Suprapubic skin (tissue), 4 donors: ENCODE measurements around the gene SERTAD1.

Experiments used
- POLR2A ChIP-seq, 2 donors: fragments of 450-650 bp; IDR thresholded peaks; one replicate each; pipeline ENCODE4 v1.6.1; 2017; ENCODE audit warnings: antibody characterized with exemption in 2 of 2, mild to moderate bottlenecking in 2 of 2, moderate library complexity in 2 of 2
- POLR2AphosphoS5 ChIP-seq, 3 donors: sonication (generic); formaldehyde crosslinking; IDR thresholded peaks; one replicate each; pipeline ENCODE4 v1.6.1; 2017; ENCODE audit warnings: antibody characterized with exemption in 3 of 3
- TF ChIP-seq, protein P1 (sequence below), 2 donors: fragments of 200-600 bp in 1 of 2; fragments of 450-650 bp in 1 of 2; sonication (generic) in 1 of 2; IDR thresholded peaks; one replicate each; pipeline ENCODE4 v1.5.1; 2016 to 2019; ENCODE audit warnings: antibody characterized with exemption in 2 of 2, mild to moderate bottlenecking in 1 of 2, moderate library complexity in 1 of 2

DNA sequence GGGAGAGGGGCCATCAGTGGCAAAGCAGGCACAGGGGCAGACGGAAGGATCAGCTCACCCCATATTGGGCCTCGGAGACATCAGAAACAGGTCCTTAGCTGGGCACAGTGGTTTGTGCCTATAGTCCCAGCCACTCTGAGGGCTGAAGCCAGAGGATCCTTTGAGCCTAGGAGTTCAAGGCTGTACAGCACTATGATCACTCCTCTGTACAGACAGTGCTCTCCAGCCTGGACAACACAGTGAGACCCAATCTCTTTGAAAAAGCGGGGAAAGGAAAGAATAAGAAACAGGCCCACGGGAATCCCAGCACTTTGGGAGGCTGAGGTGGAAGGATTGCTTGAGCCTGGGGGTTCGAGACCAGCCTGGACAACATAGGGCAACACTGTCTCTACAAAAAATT is 6.0 kb downstream of the SERTAD1 start:
- TF ChIP-seq, protein P1, sequence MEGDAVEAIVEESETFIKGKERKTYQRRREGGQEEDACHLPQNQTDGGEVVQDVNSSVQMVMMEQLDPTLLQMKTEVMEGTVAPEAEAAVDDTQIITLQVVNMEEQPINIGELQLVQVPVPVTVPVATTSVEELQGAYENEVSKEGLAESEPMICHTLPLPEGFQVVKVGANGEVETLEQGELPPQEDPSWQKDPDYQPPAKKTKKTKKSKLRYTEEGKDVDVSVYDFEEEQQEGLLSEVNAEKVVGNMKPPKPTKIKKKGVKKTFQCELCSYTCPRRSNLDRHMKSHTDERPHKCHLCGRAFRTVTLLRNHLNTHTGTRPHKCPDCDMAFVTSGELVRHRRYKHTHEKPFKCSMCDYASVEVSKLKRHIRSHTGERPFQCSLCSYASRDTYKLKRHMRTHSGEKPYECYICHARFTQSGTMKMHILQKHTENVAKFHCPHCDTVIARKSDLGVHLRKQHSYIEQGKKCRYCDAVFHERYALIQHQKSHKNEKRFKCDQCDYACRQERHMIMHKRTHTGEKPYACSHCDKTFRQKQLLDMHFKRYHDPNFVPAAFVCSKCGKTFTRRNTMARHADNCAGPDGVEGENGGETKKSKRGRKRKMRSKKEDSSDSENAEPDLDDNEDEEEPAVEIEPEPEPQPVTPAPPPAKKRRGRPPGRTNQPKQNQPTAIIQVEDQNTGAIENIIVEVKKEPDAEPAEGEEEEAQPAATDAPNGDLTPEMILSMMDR (IDR thresholded peaks at IDR 0.05): no peak
- no peak for TF ChIP-seq POLR2A (IDR thresholded peaks at IDR 0.05)
- no peak for TF ChIP-seq POLR2AphosphoS5 (IDR thresholded peaks at IDR 0.05)
